Activated CD8-positive, alpha-beta T cell treated with anti-CD3 and anti-CD28 coated beads, Interleukin-2, amount 10 ng/mL, durations not matched to agents 7 days and 5 days (primary cell): ENCODE results near the gene PRKG1. TPM values are rescaled to one million over a fixed set of nuclear protein-coding genes. Genes with fewer than 3 reads are reported as not detected.

Experiments
- ATAC-seq: fragments of 150-1000 bp; cut with Tn5 transposase; one replicate; pipeline ENCODE4 v1.10.0; 2021; ENCODE audit warnings: moderate library complexity
- CTCF ChIA-PET: fragments of 350-600 bp; sonication (Branson Sonifier 250); formaldehyde crosslinking; loops from one replicate; lab custom pipeline; 2021; ENCODE audit warnings: antibody characterized with exemption; lab: Charles Lee
- POLR2A ChIA-PET: fragments of 350-600 bp; sonication (Branson Sonifier 250); formaldehyde crosslinking; loops from one replicate; lab custom pipeline; 2021; ENCODE audit warnings: antibody characterized with exemption; lab: Charles Lee
- DNase-seq: peaks from one replicate; pipeline ENCODE4 v3.0.0-alpha.2; 2020
- H3K27ac Mint-ChIP-seq: one replicate; pipeline ENCODE4 v1.8.0; 2021; ENCODE audit warnings: mild to moderate bottlenecking, mixed read lengths
- H3K27me3 Mint-ChIP-seq: one replicate; pipeline ENCODE4 v1.8.0; 2021; ENCODE audit warnings: low read depth, mixed read lengths
- H3K36me3 Mint-ChIP-seq: one replicate; pipeline ENCODE4 v1.8.0; 2021; ENCODE audit warnings: low read depth, mixed read lengths
- H3K4me1 Mint-ChIP-seq: one replicate; pipeline ENCODE4 v1.8.0; 2021; ENCODE audit warnings: low read depth, mixed read lengths
- H3K4me3 Mint-ChIP-seq: one replicate; pipeline ENCODE4 v1.8.0; 2021; ENCODE audit warnings: mild to moderate bottlenecking, mixed read lengths
- H3K9me3 Mint-ChIP-seq: one replicate; pipeline ENCODE4 v1.8.0; 2022; ENCODE audit warnings: mixed read lengths; ENCODE audit not compliant: insufficient read depth
- total RNA-seq, 2 experiments: library from RNA; stranded (reverse); gene quantifications; one replicate each; pipeline ENCODE4 v1.2.3, GENCODE V29; 2021

The PRKG1 gene
- total RNA-seq, 2 experiments from 2014 or later = not detected

- no peak for DNase-seq
- no peaks in the 10 kb centered on the region for H3K36me3 Mint-ChIP-seq
- H3K27me3 Mint-ChIP-seq = no peaks in the 10 kb centered on the region
- no peak overlapping the region for H3K27ac Mint-ChIP-seq
- no peak overlapping the region for H3K4me3 Mint-ChIP-seq
- ChIA-PET POLR2A (no interaction called here), CTCF (no interaction called here)
- H3K9me3 Mint-ChIP-seq = no peaks in the 10 kb centered on the region
- no peak for ATAC-seq
- H3K4me1 Mint-ChIP-seq = no peaks in the 10 kb centered on the region
Measured at GRCh38 chr10:52105301-52105700, 1031.0 kb downstream of the PRKG1 start.

DNA sequence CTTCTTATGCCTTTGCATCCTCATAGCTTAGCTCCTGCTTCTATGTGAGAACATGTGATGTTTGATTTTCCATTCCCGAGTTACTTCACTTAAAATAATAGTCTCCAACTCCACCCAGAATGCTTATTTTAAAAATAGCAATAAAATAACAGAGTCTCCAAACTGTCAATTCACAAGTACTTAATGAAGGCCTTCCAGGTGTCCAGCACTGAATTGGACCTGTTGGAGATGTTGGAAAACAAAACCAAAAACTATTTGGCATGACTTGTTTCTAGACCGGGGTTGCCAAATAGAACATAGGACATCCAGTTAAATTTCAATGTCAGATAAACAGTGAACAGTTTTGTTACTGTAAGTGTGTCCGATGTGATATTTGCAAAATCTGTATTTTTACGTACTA, 1031.7 kb downstream of the PRKG1 start:
- ATAC-seq = no peak
- ChIA-PET CTCF (no interaction called here), POLR2A (no interaction called here)
- Mint-ChIP-seq H3K27ac (no peak overlapping the region), H3K9me3 (no peaks in the 10 kb centered on the region), H3K36me3 (no peaks in the 10 kb centered on the region), H3K27me3 (no peaks in the 10 kb centered on the region), H3K4me1 (no peaks in the 10 kb centered on the region), H3K4me3 (no peak overlapping the region)
- DNase-seq = no peak

GRCh38 chr10:52106899-52107298, 1032.6 kb downstream of the PRKG1 start:
- Mint-ChIP-seq H3K36me3 (no peaks in the 10 kb centered on the region), H3K27ac (no peak overlapping the region), H3K4me3 (no peak overlapping the region), H3K9me3 (no peaks in the 10 kb centered on the region), H3K27me3 (no peaks in the 10 kb centered on the region), H3K4me1 (no peaks in the 10 kb centered on the region)
- ChIA-PET CTCF (no interaction called here), POLR2A (no interaction called here)
- ATAC-seq = no peak
- DNase-seq = no peak

- POLR2A ChIA-PET = no interaction called here
- H3K4me1 Mint-ChIP-seq = no peaks in the 10 kb centered on the region
Measured at GRCh38 chr10:52108236-52108635, 1033.9 kb downstream of the PRKG1 start.

GRCh38 chr10:52110576-52110975, 1036.3 kb downstream of the PRKG1 start:
- no peak for DNase-seq
- no peak overlapping the region for H3K27ac Mint-ChIP-seq
- CTCF ChIA-PET = no interaction called here

More at GRCh38 chr10:52108236-52108635, 1033.9 kb downstream of the PRKG1 start:
- CTCF ChIA-PET = no interaction called here
- H3K27me3 Mint-ChIP-seq = no peaks in the 10 kb centered on the region
- no peak overlapping the region for H3K4me3 Mint-ChIP-seq
- ATAC-seq (no peak), DNase-seq (no peak)
- no peak overlapping the region for H3K27ac Mint-ChIP-seq
- no peaks in the 10 kb centered on the region for H3K36me3 Mint-ChIP-seq
- H3K9me3 Mint-ChIP-seq = no peaks in the 10 kb centered on the region

DNA sequence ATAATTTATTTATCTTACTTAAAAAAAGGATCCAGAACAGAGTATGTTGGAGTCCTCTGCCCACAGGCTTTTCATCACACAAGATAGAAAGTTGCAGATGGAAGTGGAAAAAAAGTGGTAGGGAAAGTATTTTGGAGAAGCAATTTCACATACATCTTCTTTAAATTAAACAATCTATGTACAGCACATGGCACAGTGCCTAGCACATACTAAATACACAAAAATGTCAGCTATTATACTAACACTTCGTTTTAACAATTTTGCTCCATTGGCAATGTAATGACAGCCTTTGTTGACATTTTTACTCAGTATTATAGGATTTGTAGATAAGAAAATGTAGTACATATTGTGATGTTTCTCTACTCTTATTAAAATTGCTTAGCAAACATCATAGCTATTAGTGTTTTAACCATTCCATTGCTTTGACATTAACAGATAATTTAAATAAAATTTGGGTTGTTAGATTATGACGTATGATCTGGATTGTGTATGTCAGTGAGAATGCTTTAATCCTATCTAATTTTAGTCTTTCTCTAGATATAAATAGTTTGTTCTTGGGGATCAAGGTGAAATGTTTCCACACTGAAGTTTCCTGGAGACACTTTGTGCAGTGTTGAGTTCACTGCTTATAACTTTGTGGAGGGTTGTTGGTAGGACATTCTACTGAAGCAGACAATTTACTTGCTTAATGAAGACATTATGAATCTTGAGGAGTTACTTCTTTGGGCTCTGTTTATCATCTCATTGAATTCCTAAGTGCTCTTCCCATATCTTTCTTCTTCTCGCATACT, 1037.0 kb downstream of the PRKG1 start:
- CTCF ChIA-PET = no interaction called here
- Mint-ChIP-seq H3K4me3 (no peak overlapping the region), H3K9me3 (no peaks in the 10 kb centered on the region), H3K36me3 (no peaks in the 10 kb centered on the region), H3K27ac (no peak overlapping the region), H3K4me1 (no peaks in the 10 kb centered on the region), H3K27me3 (no peaks in the 10 kb centered on the region)
- POLR2A ChIA-PET = no interaction called here
- ATAC-seq (no peak), DNase-seq (no peak)

More at GRCh38 chr10:52110576-52110975, 1036.3 kb downstream of the PRKG1 start:
- POLR2A ChIA-PET = no interaction called here
- Mint-ChIP-seq H3K36me3 (no peaks in the 10 kb centered on the region), H3K4me3 (no peak overlapping the region), H3K4me1 (no peaks in the 10 kb centered on the region), H3K9me3 (no peaks in the 10 kb centered on the region), H3K27me3 (no peaks in the 10 kb centered on the region)
- ATAC-seq = no peak

DNA sequence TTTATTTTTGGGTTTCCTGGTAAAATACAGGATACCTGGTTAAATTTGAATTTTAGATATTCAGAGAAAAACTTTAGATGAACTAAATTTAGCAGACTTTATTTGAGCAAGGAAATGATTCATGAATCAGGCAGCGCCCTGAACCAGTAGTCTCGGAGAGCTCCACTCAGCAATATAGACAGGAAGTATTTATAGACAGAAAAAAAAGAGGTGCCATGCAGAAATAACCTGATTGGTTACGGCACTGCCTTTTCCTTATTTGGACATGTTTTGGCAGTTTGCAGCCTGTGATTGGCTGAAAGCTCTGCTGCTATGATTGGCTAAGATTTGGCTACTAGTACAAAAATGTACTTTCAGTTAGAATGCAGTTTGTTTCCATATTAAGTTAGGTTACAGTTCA, 1041.5 kb downstream of the PRKG1 start:
- ChIA-PET POLR2A (no interaction called here), CTCF (no interaction called here)
- DNase-seq (no peak), ATAC-seq (no peak)
- Mint-ChIP-seq H3K4me3 (no peak overlapping the region), H3K36me3 (no peaks in the 10 kb centered on the region), H3K4me1 (no peaks in the 10 kb centered on the region), H3K9me3 (no peaks in the 10 kb centered on the region), H3K27ac (no peak overlapping the region), H3K27me3 (no peaks in the 10 kb centered on the region)

DNA sequence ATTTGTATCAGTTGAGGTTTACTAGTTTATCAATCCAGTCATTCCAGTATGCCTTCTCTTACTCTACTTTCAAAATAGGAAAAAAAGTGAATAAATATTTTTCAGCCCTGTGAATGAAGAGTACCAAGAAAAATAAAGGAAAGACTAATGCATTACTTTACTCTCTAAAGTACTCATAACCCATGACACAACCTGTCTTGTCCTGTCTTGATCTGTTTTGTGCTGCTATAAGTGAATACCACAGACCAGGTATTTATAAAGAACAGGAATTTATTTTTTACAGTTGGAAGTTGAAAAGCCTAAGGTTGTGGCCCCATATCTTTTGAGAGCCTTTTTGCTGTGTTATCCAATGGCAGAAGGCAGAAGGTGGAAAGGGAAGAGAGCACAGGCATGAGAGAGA, 1045.2 kb downstream of the PRKG1 start:
- Mint-ChIP-seq H3K4me3 (no peak overlapping the region), H3K27me3 (no peaks in the 10 kb centered on the region), H3K27ac (no peak overlapping the region), H3K9me3 (no peaks in the 10 kb centered on the region), H3K4me1 (no peaks in the 10 kb centered on the region), H3K36me3 (no peaks in the 10 kb centered on the region)
- POLR2A ChIA-PET = no interaction called here
- no peak for DNase-seq
- no peak for ATAC-seq
- CTCF ChIA-PET = no interaction called here

GRCh38 chr10:52121688-52122087, 1047.4 kb downstream of the PRKG1 start:
- DNase-seq (no peak), ATAC-seq (no peak)
- Mint-ChIP-seq H3K4me1 (no peaks in the 10 kb centered on the region), H3K36me3 (no peaks in the 10 kb centered on the region), H3K27ac (no peak overlapping the region), H3K9me3 (no peaks in the 10 kb centered on the region), H3K27me3 (no peaks in the 10 kb centered on the region), H3K4me3 (no peak overlapping the region)
- ChIA-PET CTCF (no interaction called here), POLR2A (no interaction called here)

GRCh38 chr10:52128056-52128683, 1053.9 kb downstream of the PRKG1 start:
- H3K27me3 Mint-ChIP-seq = no peaks in the 10 kb centered on the region

DNA sequence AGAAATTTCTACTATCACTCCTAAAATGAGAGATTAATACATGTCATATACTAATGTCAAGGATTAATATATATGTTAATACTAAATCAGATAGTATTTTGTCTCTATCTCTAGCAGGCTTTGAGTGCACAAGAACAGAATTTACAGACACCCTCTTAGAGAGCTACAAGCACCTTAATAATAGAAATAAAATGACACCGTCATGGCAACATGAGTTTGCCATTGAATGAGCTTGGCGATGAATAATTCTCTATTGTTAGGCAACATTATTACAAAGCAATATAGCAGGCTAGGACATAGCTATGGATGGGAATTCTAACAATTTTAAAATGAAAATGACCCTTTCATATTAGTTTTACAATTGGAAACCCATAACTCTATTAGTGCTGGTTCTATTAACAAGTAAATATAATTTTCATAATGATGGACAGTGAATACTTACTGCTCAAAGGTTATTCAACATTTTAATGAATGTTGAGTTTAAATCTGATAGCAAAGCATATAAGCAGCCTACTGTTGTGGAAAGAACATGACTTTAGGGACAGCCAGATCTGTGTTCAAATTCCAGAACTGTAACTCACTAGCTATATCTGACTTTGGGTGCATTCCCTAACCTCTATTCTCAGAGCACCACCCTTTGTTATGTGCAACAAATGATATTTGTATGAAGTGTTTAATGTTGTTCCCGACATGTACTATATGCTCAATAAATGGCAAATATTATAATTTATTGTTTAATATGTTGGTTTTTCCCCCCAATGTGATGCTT, 1055.3 kb downstream of the PRKG1 start:
- CTCF ChIA-PET = no interaction called here
- no peaks in the 10 kb centered on the region for H3K36me3 Mint-ChIP-seq
- DNase-seq (no peak), ATAC-seq (no peak)
- no peak overlapping the region for H3K27ac Mint-ChIP-seq
- no peaks in the 10 kb centered on the region for H3K9me3 Mint-ChIP-seq
- H3K4me1 Mint-ChIP-seq = no peaks in the 10 kb centered on the region
- H3K4me3 Mint-ChIP-seq = no peak overlapping the region
- no peaks in the 10 kb centered on the region for H3K27me3 Mint-ChIP-seq
- POLR2A ChIA-PET = no interaction called here

More at GRCh38 chr10:52128056-52128683, 1053.9 kb downstream of the PRKG1 start:
- Mint-ChIP-seq H3K4me1 (no peaks in the 10 kb centered on the region), H3K27ac (no peak overlapping the region), H3K36me3 (no peaks in the 10 kb centered on the region), H3K9me3 (no peaks in the 10 kb centered on the region), H3K4me3 (no peak overlapping the region)
- ChIA-PET POLR2A (no interaction called here), CTCF (no interaction called here)
- ATAC-seq = no peak
- no peak for DNase-seq

DNA sequence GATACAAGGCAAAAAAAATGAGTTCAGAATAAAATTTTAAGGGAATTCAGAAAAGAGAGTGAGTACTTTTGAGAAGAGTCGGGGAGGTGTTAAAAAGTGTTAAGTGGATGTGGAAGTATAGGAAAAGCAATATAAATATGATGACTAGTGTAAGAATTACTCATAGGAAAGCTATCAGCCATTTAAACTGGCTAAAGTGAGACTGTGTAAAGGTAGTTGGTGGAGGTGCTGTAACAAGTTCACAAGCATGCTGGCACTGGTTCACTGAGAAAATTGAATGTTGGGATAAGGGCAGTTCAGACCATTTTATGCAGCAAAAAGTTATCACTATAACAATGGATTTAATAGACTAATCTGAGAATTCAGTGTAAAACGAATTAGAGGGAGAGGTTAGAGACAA, 1060.8 kb downstream of the PRKG1 start:
- Mint-ChIP-seq H3K9me3 (no peaks in the 10 kb centered on the region), H3K27me3 (no peaks in the 10 kb centered on the region), H3K4me1 (no peaks in the 10 kb centered on the region), H3K36me3 (no peaks in the 10 kb centered on the region), H3K4me3 (no peak overlapping the region), H3K27ac (no peak overlapping the region)
- CTCF ChIA-PET = no interaction called here
- no peak for ATAC-seq
- no peak for DNase-seq
- POLR2A ChIA-PET = no interaction called here
